Measurements from ENCODE around the gene GPR32.

GPR32 gene

GRCh38 chr19:50794074-50794875, 24.0 kb downstream of the GPR32 start:
- in situ Hi-C loops (cut with MboI; ENCODE audit: low pct_unique_long_range_greater_than_20kb, low sequenced_read_pairs, unreplicated experiment), result loop anchor here (10.0 to 25.0 kb wide), 3 partner anchors 121 to 432 kb away; partner anchors contain the start of genes KLK4 and NAPSA
- peak; percentile 47 for TF ChIP-seq CTCF (IDR thresholded peaks at IDR 0.05; ENCODE audit: extremely low read depth, insufficient read depth, missing control alignments)
- DNase-seq (ENCODE audit: low spot score), result peak; percentile 76

- TF ChIP-seq CTCF (IDR thresholded peaks at IDR 0.05; ENCODE audit: extremely low read depth, insufficient read depth, missing control alignments), result peak; percentile 8
- in situ Hi-C loops (cut with MboI; ENCODE audit: low pct_unique_long_range_greater_than_20kb, low sequenced_read_pairs, unreplicated experiment), result loop anchor here (10.0 to 25.0 kb wide), 3 partner anchors 120 to 433 kb away; partner anchors contain the start of genes KLK4 and NAPSA
- peak; percentile 44 for DNase-seq (ENCODE audit: low spot score)
Observed at GRCh38 chr19:50794876-50795663, 24.8 kb downstream of the GPR32 start.

GRCh38 chr19:50795664-50796073, 25.4 kb downstream of the GPR32 start:
- in situ Hi-C loops (cut with MboI; ENCODE audit: low pct_unique_long_range_greater_than_20kb, low sequenced_read_pairs, unreplicated experiment), result loop anchor here (10.0 to 25.0 kb wide), 3 partner anchors 119 to 433 kb away; partner anchors contain the start of genes KLK4 and NAPSA
- no peak for TF ChIP-seq CTCF (IDR thresholded peaks at IDR 0.05; ENCODE audit: extremely low read depth, insufficient read depth, missing control alignments)
- DNase-seq (ENCODE audit: low spot score), result no peak

GRCh38 chr19:50796128-50796633, 25.9 kb downstream of the GPR32 start:
- in situ Hi-C loops (cut with MboI; ENCODE audit: low pct_unique_long_range_greater_than_20kb, low sequenced_read_pairs, unreplicated experiment), result loop anchor here (10.0 to 25.0 kb wide), 3 partner anchors 119 to 434 kb away; partner anchors contain the start of genes KLK4 and NAPSA
- no peak for TF ChIP-seq CTCF (IDR thresholded peaks at IDR 0.05; ENCODE audit: extremely low read depth, insufficient read depth, missing control alignments)
- DNase-seq (ENCODE audit: low spot score), result no peak

- in situ Hi-C loops (cut with MboI; ENCODE audit: low pct_unique_long_range_greater_than_20kb, low sequenced_read_pairs, unreplicated experiment), result loop anchor here (10.0 to 25.0 kb wide), 3 partner anchors 118 to 435 kb away; partner anchors contain the start of genes KLK4 and NAPSA
- DNase-seq (ENCODE audit: low spot score), result no peak
- no peak for TF ChIP-seq CTCF (IDR thresholded peaks at IDR 0.05; ENCODE audit: extremely low read depth, insufficient read depth, missing control alignments)
Observed at GRCh38 chr19:50796634-50797428, 26.6 kb downstream of the GPR32 start.
